ENCODE data around the gene IQCK.

The IQCK gene

DNA sequence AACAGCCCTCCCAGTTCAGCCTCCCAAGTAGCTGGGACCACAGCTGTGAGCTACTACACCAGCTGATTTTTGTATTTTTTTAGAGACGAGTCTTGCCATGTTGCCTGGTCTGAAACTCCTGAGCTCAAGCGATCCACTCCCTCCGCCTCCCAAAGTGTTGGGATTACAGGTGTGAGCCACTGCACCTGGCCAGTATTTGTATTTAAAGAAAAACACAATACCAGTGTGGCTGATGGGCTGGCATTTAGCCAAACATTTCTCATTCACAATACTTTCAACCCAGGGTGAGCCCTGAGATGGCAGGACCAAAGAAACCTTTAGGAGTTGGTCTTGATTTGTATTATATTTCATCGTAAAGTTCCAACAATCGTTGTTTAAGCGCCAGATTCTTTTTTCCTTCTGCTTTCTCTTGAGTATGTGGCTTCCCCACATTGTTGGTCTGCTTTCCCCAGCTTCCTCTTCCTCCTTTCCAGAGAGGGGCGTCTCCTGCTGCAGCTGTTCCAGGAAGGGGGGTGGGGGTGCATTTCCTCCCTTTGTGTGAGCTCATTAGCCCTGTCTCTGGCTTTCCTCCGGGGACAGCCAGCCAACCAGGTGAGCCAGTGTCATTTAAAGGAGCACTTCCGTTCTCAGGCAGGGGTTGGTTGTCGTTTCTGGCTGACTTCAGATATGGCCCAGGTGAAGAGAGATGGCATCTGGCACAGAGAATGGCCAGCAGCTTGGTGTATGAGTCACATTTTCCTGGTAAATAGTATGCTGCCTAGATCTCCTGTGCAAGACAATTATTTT, 86.7 kb downstream of the IQCK start:
- DNase-seq (ENCODE audit: low spot score): peak; percentile 60

DNA sequence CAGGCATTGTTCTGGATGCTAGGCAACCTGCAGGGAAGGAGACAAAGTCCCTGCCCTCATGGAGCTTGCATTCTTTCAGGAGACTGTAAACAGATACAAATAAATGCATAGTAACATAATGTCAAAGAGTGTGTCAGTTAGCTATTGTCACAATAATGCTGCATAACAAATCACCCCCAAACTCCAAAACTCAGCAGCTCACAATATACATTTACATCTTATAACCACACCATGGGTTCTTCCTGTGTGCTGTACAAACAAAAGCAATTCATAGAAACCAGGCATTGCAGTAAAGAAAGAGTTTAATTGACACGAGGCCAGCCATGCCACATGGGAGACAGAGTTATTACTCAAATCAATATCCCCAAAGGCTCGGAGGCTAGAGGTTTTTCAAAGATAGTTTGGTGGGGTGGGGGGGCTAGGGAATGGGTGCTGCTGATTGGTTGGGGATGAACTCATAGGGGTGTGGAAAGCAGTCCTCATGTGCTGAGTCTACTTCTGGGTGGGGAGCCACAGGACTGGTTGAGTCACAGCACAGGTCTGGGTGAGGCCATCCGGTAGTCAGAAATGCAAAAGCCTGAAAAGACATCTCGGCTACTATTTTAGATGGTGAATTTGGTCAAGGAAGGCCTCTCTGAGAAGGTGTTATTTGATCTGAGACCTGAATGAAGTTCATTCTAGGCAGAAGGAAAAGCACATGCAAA, 87.5 kb downstream of the IQCK start:
- DNase-seq (ENCODE audit: low spot score): no peak

GRCh38 chr16:19808061-19808641, 90.1 kb downstream of the IQCK start:
- no peak for DNase-seq (ENCODE audit: low spot score)

- DNase-seq (ENCODE audit: low spot score): no peak
These were observed 91.1 kb downstream of the IQCK start for GRCh38 chr16:19809121-19809635.

DNA sequence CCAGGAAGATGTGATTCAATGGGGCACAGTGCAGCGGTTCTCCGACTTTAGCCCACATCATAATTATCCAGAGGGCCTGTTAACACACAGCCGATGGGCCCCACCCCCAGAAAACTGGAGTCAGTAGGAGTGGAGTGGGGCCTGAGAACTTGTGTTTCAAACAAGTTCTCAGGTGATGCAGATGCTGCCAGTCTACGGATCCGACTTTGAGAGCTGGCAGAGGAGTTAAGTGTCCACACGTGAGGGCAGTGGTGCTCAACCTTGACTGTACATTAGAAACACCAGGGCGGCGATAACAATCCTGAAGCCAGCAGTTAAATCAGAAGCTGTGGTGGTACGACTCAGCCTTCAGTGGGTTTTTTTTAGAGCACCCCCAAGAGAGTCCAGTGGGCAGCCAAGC, 91.6 kb downstream of the IQCK start:
- no peak for DNase-seq (ENCODE audit: low spot score)

- DNase-seq (ENCODE audit: low spot score): no peak
These were observed 93.0 kb downstream of the IQCK start for GRCh38 chr16:19810817-19811731.

- DNase-seq (ENCODE audit: low spot score): no peak
These were observed 94.9 kb downstream of the IQCK start for GRCh38 chr16:19812986-19813385.

- DNase-seq (ENCODE audit: low spot score): no peak
These were observed 97.3 kb downstream of the IQCK start for GRCh38 chr16:19815418-19815817.

GRCh38 chr16:19817122-19817521, 99.1 kb downstream of the IQCK start:
- DNase-seq (ENCODE audit: low spot score): no peak

- no peak for DNase-seq (ENCODE audit: low spot score)
These were observed 99.8 kb downstream of the IQCK start for GRCh38 chr16:19817875-19818274.

GRCh38 chr16:19822533-19822932, 104.5 kb downstream of the IQCK start:
- no peak for DNase-seq (ENCODE audit: low spot score)

- no peak for DNase-seq (ENCODE audit: low spot score)
These were observed 105.3 kb downstream of the IQCK start for GRCh38 chr16:19823322-19823721.

DNA sequence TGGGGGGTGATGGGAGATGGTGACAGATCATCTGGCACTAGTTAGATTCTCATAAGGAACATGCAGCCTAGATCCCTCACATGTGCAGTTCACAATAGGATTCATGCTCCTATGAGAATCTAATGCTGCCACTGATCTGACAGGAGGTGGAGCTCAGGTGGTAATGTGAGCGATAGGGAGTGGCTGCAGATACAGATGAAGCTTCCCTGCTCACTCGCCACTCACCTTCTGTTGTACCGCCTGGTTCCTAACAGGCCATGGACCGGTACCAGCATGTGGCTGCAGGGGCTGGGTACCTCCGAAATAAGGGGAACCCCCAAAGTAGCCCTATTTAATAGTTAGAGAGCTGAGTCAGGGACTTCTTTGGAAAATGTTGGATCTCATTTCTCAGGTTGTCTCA, 106.1 kb downstream of the IQCK start:
- no peak for DNase-seq (ENCODE audit: low spot score)

DNA sequence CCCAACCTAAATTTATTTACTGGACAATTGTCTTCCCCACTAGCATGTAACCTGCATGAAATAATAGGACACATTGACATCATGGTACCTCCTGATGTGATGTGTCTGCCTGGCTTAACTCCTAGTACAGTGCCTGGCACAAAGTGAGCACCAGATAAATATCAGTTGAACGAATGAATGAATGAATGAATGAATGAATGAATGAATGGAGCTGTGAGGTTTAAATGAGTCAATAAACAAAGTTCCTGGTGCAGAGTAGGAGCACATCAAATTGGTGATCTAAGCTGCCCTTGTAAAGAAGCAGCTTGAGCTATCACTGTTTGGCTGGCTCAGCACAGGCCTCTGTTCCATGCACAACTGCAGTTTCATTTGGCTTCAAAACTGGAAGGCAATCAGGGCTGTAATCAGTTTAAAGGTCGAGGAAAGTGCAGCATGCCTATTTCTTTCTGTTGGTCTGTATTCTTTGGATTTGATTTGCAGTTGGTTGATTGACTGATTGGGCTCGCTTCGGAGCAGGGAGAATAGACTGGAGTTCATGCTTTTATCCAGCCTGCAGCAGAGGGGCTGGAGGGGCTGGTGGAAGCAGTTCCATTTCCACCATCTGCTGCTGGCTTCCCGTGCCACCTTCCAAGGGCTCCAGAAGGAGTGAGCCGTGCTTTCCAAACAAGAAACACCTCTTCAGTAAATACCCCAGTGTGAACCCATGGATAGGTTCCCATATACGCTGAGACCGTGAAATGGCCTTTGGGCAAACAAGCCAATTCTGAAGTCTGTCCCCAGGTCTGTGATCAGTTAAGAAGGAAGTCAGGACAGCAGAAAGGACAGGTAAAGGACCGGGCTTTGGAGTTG, 112.0 kb downstream of the IQCK start:
- DNase-seq (ENCODE audit: low spot score): no peak

GRCh38 chr16:19830902-19831560, 113.0 kb downstream of the IQCK start:
- no peak for DNase-seq (ENCODE audit: low spot score)

GRCh38 chr16:19831678-19832077, 113.6 kb downstream of the IQCK start:
- no peak for DNase-seq (ENCODE audit: low spot score)

DNA sequence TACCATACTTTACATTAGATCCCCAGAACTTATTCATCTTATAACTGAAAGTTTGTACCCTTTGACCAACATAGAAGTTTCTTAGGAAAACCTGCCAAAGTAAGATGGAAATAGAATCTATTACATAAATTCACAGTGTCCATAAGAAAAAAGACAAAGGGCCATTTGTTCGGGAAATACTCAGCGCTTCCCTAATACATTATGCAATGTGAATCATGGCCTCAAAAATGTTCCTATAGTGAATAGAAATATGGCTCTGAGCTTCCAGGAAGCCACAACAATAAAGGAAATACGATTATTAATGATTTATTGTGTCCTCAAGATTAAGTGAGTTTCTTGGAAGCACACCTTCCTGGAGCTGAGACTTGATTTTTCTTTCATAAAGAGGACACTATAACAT, 115.1 kb downstream of the IQCK start:
- no peak for DNase-seq (ENCODE audit: low spot score)

GRCh38 chr16:19833581-19833980, 115.5 kb downstream of the IQCK start:
- no peak for DNase-seq (ENCODE audit: low spot score)

- no peak for DNase-seq (ENCODE audit: low spot score)
These were observed 117.1 kb downstream of the IQCK start for GRCh38 chr16:19835196-19835595.

DNA sequence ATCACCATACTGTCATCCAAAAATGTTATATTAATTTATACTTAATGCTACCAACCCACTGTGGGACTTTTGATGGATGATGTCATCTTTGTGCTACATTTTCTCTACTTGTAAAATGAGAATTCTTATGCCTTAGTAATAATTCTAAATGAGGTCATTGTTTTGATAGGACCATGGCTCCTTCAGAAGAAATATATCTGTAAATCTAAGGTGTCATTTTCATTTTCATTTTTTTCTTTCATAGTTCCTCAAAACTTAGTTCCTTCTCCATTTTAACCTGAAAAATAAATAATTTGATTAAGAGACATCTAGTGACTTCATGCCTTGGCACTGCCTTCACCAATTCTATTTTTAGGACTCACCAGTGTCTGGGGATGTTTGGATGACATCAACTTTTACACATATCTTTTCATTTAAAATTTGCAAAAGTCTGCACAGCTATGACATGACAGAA, 117.9 kb downstream of the IQCK start:
- no peak for DNase-seq (ENCODE audit: low spot score)
